ENCODE data around the gene ZNF33A.
"Not testable (repeated sequence)": the region's sequence is repeated elsewhere in the genome, so short reads cannot be mapped to it uniquely, and the experiment has no call there.

Gene ZNF33A

DNA sequence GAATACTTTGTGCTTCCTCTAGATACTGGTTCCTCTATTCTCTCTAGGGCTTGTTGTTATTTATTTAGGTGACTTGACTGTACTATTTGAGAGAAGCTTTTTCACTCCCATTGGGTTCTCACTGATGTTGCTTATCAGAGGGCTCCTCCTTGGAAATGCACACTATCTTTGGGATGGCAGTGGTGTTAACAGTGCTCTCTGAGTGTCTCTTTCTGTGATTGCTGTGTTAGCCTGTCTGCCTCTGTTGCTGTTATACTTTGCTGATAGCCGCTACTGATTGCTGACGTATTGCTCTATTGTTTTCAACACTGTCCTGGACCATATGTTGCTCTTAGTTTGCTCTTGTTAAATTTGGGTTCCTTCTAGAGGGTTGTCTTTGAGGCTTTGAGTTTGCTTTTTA is 34.7 kb downstream of the ZNF33A start:
- DNase-seq (ENCODE audit: low read depth), result no peak

DNA sequence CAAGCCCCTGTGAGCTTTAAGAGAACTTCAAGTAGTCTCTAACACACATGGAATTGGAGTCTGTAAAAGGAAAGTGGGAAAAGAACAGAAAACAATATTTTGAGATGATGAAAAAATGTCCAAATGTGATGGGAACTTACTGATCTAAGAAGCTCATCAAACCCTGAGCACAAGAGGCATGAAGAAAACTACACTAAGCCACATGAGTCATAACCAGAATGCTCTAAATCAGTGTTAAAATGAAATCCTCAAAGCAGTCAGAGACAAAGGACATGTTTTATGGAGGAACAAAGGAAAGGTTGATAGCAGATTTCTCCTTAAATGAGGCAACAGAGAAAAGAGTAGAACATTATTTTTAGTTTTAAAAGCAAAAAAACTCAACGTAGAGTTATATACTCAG is 37.2 kb downstream of the ZNF33A start:
- DNase-seq (ENCODE audit: low read depth), result no peak

DNA sequence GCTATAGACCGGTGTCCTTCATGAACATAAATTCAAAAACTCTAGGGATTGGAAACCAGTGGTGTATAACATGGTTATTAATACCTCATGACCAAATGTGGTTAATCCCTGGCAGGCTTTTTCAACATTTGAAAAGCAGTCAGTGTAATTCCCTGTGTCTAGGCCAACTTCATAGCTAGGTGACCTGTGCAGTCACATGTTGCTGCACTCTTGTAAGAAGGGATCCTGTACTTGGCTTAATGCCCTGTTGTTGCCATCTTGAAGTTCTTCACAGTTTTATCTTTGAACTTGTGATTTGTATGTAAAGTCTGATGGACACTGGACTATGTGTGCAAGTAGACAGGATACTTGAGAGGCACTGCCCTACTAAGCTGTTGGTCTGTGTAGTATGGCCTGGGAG is 39.7 kb downstream of the ZNF33A start:
- no peak for DNase-seq (ENCODE audit: low read depth)

DNA sequence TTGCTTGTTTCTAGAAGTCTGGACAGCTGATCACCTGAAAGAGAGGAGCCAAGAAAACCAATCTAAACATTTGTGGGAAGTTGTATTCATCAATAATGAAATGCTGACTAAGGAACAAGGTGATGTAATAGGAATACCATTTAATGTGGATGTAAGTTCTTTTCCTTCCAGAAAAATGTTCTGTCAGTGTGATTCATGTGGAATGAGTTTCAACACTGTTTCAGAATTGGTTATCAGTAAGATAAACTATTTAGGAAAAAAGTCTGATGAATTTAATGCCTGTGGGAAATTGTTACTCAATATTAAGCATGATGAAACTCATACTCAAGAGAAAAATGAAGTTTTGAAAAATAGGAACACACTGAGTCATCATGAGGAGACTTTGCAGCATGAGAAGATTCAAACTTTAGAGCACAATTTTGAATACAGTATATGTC is 43.9 kb downstream of the ZNF33A start:
- DNase-seq (ENCODE audit: low read depth), result no peak

DNA sequence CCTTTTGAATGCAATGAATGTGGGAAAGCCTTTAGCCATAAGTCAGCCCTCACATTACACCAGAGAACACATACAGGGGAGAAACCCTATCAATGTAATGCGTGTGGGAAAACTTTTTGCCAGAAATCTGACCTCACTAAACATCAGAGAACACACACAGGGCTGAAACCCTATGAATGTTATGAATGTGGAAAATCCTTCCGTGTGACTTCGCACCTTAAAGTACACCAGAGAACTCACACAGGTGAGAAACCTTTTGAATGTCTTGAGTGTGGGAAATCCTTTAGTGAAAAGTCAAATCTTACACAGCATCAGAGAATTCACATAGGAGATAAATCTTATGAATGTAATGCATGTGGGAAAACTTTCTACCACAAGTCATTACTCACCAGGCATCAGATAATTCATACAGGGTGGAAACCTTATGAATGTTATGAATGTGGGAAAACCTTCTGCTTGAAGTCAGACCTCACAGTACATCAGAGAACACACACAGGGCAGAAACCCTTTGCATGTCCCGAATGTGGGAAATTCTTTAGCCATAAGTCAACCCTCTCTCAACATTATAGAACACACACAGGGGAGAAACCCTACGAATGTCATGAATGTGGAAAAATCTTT is 44.9 kb downstream of the ZNF33A start:
- DNase-seq (ENCODE audit: low read depth), result not testable (repeated sequence)

DNA sequence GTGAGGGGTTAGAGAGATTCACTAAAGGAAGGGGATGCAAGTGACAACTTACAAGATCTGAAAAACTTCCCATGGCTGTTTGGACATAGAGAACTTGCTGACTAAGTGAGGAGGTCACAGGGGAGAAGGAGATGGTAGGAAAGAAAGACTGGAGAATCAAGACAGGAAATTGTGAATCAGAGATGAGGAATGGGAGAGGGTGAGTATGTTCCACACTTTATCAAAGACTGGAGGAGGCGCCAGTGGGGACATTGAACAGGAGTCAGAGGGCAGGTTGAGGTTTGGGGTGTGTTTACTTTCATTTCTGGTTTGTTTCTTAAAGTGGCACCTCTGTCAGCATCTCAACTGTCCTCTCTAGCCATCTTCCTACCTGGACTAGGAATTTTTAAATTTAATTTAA is 59.2 kb downstream of the ZNF33A start:
- DNase-seq (ENCODE audit: low read depth), result not testable (repeated sequence)

DNA sequence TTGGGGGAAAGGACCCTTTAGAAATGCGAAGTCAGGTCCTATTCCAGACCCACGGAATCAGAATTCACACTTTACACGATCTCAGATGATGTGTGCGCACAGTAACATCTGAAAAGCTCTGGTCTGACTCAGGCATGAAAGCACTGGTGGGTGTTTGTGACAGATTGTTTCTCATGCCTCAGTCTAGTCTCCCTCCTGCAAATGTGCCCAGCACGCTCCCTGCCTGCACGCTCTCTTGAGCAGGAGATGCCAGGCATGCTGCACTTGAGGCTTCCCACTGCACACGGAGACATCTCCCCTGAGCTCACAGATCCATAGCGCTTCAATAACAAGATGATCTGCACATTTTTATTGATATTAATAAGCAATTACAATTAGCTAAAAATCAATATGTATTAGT is 60.0 kb downstream of the ZNF33A start:
- no peak for DNase-seq (ENCODE audit: low read depth)

DNA sequence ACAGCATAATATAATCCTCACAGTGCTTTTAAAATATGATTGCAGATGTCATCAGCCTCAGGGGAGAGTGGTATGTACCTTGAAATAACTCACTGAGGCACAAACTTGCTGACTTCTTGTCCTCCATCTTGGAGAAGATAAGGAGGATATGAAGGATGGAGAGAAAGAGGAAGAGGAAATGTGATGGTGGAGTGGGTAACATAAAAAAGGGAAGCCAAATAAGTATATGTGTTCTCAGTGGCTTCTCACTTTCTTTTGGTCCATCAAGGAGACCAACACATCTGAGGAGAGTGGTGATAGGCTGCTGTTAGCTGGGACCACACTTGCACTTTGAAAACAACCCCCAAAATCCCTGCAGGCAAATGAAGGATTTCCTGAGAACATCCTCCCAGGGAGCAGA is 62.1 kb downstream of the ZNF33A start:
- no peak for DNase-seq (ENCODE audit: low read depth)

DNA sequence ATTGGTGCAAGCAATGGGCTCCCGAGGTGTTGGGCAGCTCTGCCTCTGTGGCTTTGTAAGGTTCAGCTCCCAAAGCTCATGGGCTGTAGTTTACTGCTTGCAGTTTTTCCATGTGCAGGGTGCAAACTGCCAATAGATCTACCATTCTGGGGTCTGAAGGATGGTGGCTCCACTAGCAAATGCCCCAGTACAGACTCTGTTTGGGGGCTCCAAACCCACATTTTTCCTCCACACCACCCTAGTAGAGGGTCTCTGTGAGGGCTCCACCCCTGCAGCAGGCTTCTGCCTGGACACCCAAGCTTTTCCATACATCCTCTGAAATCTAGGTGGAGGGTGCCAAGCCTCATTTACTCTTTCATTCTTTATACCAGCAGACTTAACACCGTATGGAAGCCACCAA is 66.2 kb downstream of the ZNF33A start:
- no peak for DNase-seq (ENCODE audit: low read depth)

DNA sequence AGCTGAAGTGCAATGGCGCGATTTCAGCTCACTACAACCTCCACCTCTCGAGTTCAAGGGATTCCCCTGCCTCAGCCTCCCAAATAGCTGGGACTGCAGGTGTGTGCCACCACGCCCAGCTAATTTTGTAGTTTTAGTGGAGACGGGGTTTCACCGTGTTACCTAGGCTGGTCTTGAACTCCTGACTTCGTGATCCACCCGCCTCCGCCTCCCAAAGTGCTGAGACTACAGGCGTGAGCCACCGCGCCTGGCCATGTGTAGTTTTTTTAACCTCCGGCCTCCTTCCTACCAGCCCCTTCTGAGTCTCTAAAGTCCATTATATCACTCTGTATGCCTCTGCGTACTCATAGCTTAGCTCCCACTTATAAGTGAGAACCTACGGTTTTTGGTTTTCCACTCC is 82.8 kb downstream of the ZNF33A start:
- DNase-seq (ENCODE audit: low read depth), result not testable (repeated sequence)

DNA sequence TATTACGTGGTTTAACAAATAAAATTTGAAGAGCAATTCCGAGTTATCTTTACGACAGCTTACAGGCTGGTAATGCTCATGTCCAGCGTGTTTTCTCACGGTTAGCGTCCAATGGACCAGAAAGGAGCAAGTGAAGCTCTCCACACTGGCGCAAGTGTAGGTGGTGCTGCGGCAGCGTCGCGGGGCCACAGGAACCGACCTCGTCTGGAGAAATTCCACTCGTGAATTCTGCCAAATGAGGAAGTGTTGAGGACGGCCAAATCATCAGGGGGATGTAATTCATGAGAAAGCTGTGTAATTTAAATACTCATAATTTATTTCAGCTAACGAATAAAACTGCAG is 83.3 kb downstream of the ZNF33A start:
- DNase-seq (ENCODE audit: low read depth), result no peak

DNA sequence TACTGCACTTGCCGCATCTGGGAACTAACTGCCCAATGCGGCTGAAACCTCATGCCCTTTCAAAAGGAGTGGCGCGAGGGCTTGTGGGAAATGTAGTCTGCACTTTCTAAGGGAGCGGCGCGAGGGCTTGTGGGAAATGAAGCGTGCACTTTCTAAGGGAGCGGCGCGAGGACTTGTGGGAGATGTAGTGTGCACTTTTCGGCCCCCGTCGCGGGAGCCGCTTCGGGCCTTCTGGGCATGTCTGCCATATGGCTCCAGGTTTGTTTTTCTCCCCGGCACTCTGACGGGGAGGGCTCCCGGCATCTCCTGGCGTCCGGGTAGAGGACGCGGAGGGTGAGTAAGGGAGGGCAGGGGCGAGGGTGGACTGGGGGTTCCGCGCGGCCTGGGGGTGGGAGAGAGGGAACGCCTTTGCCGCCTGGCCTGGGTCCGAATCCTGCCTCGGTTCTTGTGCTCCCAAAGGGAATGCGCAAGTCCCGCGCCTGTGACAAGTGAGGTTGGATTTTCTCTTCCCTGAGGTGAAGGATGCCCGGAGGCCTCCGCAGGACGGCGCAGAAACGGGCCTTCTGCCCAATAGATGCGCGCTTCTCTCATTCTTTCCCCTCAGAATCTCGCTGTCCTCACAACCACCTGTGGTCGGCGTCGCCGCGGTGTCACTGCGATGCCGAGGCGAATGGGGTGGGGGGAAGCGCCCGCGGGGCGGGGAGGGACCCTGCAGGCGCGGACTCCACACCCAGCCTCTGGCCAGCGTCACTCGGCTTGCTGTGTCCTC is 83.9 kb downstream of the ZNF33A start, which contains the start of gene ZNF37A:
TSS of gene ZNF37A (plus strand) at position 180 of the 769 bp plus-strand sequence. CDS start 2,281 bp downstream, outside the sequence.
- DNase-seq (ENCODE audit: low read depth), result peak; percentile 86

DNA sequence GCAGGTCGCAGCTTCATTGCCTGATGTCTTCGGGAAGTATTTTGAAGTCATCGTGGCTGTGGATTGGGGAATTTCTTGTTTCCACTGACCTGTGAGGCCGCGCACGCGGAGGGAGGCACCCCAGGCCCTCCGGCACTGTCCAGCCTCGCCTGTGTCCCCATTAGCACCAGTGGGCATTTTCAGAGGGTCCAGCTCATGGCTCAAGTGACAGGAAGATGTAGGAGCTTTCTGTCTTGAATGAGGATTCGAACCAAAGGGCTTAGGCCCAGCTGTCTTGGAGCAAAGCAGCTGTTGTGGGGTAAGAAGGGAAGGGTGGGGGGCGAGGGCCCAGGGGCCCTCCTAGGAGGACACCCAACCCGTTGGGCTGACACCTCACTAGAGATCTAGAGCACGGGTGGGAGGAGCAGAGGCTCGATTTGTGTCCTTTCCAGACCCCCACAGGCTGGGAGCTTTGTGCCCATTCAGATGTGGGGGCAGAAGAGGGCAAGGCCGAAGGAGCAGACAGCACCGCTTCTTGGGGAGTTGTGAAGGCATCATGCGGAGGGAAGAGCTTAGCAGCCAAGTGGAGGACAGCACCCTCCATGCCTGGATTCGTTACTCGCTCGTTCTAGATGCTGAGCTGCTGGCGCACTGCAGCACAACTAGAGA is 84.6 kb downstream of the ZNF33A start:
- DNase-seq (ENCODE audit: low read depth), result no peak

DNA sequence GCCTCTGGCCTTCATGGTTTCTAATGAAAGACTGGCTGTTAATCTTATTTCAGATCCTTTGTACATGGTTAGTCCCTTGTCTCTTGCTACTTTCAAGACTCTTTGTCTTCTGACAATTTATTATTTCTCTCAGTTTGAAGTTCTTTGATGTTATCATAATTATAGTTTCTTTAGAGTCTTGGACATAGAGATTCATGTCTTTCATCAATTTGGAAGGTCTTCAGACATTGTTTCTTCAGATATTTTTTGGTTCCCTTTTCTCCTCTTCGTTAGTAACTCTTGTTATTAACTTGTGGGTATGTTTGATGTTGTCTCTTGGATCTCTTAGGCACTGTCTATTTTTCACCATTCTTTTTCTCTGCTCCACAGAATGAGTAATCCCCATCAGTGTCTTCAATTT is 92.4 kb downstream of the ZNF33A start:
- no peak for DNase-seq (ENCODE audit: low read depth)

DNA sequence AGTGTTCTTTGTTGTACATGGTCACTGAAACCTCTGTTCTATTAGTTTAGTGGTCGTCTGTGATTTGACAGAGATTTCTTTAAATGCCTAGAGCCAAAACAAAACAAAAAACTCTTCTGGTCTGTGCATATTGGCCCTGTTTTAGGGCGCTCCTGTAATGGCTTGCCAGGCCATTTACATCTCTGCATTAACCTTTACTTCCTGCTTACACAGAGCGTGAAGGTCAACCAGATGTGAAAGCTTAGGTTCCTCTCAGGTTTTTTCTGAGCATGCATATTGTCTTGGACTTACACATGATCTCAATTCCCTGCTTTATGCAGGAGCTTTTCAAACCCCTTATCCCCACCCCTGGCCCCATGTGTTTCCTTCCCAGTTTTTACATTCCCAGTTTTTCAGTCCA is 93.3 kb downstream of the ZNF33A start:
- no peak for DNase-seq (ENCODE audit: low read depth)

DNA sequence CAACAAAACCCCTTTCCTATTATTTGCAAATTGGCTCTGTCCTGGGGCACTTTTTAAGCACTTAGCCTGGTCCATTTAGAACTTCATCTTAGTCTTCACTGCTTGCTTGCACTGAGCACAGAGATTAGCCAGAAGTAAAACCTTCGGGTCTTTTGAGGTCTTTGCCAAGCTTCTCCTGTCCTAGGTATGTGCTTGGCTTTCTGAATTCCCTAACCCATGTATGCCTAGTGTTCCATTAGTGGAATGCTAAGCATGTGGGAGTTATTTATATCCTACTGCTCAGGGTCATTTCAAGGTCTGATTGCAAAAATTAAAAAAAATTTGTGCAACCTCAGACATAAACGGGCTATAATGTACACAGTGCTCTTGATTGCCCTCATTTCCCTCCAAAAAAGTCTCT is 101.7 kb downstream of the ZNF33A start:
- DNase-seq (ENCODE audit: low read depth), result no peak

Data from T follicular helper cell (primary cell).